Measurements from ENCODE around the gene PNKD. TPM values are rescaled to one million over a fixed set of nuclear protein-coding genes. Genes with fewer than 3 reads are reported as not detected.

PNKD gene
- total RNA-seq, 4 donors from 2014 or later: 40.3 to 74.1 (median 56.5) TPM

DNA sequence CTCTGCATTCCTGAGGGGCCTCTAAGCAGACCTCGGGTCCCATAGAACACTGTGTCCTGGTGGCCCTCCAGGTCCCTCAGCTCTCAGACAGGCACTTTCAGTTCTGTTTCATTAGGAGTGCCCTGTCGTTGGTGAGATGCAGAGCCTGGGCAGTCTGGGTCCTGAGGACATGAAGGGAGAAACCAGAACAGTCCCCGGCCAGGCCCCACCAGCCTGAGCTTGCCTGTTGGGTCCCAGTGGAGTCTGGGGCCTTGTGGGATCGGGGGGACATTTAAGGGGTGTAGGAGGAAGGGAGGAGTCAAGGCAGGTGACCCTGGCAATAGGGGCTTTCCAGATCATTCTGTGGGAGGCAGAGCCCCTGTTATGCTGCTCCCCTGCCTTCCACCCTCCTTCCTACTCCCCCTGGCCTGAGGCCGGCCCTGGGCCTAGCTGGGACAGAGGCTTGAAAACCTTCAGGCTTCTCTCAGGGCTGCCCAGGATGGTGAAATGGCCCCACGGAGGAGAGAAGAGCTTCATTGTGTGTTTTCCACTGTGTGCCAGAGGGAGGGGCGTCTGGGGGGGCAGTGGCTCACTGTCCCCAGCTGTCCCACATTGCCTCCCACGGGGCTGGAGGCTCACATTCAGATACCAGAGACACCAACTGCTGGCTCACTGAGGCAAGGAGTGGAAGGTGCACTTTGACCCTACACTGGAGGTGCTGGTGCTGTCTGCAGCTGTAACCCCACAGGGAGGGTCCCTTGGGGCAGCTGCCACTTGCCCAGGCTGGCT is 59.7 kb downstream of the PNKD start:
- Histone ChIP-seq H3K4me3 (no peak overlapping the region), H3K36me3 (no peaks in the 10 kb centered on the region), H3K27me3 (no peaks in the 10 kb centered on the region), H3K4me1 (peaks cover 0 to 8% (median 0%) of the 10 kb centered on the region in 4 donors), H3K27ac (replicated peaks in 1 of 4) (no peak overlapping the region), H3K9me3 (no peaks in the 10 kb centered on the region)
- WGBS: 77% methylated on average over 3 of the region's 8 CpGs
- intact Hi-C loops (cut with DNase I): no loop called here
- DNase-seq (ENCODE audit: extremely low spot score): peak; percentile 81
- TF ChIP-seq CTCF (IDR thresholded peaks at IDR 0.05) (no peak), EP300 (IDR thresholded peaks at IDR 0.05) (no peak), POLR2AphosphoS5 (IDR thresholded peaks at IDR 0.05) (no peak), POLR2A (IDR thresholded peaks at IDR 0.05; ENCODE audit: low read depth) (no peak)

DNA sequence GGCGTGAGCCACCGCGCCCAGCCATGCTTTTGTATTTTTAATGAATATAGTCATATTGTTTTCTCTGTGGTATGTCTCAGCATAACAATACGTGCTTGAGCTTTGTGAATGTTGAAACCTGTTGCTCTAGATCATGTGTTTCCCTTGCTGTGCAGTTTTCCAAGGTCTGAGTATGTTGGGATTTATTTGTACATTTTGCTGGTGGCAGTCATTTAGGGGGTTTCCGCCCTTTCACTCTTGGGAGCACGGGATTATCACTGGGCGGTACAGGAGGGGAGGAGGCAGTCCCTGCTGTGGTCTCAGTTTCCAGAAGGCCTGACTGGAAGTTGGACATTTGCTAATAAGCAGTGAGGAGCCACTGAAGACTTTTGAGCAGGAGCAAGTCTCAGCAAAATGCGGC is 61.4 kb downstream of the PNKD start:
- peak overlapping the region in 3 of 4 donors; percentile 27 to 32 (median 30) for H3K27ac ChIP-seq (replicated peaks in 1 of 4)

DNA sequence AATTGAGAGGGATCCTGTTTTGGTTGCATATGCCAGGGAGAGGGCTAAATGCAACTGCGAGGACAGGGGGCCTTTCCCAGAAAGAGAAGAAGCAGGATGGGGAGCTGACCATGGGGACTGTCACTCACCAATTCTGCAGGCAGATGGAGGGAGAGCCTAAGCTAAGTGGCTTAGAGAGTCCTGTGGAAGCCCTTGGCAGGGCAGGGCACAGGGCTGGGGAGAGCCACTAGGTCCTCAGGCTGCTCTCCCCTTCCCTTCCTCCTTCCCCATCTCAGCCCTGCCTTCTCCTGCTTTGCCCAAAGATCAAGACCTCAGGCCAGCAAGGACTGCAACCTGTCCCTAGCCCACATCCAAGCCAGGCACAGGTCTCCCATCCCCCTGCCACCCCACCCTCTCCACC is 62.0 kb downstream of the PNKD start:
- 94% methylated on average over 1 of the region's 1 CpG for WGBS
- no peaks in the 10 kb centered on the region for H3K4me1 ChIP-seq
- intact Hi-C loops (cut with DNase I): no loop called here
- no peak for TF ChIP-seq EP300 (IDR thresholded peaks at IDR 0.05)
- TF ChIP-seq CTCF (IDR thresholded peaks at IDR 0.05): no peak
- TF ChIP-seq POLR2AphosphoS5 (IDR thresholded peaks at IDR 0.05): no peak
- TF ChIP-seq POLR2A (IDR thresholded peaks at IDR 0.05; ENCODE audit: low read depth): no peak
- peak overlapping the region; percentile 27 to 54 (median 31) for H3K27ac ChIP-seq (replicated peaks in 1 of 4)
- DNase-seq (ENCODE audit: extremely low spot score): peak; percentile 80
- H3K27me3 ChIP-seq: no peaks in the 10 kb centered on the region
- no peaks in the 10 kb centered on the region for H3K9me3 ChIP-seq
- H3K36me3 ChIP-seq: no peaks in the 10 kb centered on the region
- no peak overlapping the region for H3K4me3 ChIP-seq

More for the DNA sequence above, 61.4 kb downstream of the PNKD start:
- intact Hi-C loops (cut with DNase I): no loop called here
- H3K27me3 ChIP-seq: no peaks in the 10 kb centered on the region
- no peaks in the 10 kb centered on the region for H3K4me1 ChIP-seq
- DNase-seq (ENCODE audit: extremely low spot score): peak; percentile 85
- H3K36me3 ChIP-seq: no peaks in the 10 kb centered on the region
- 74% methylated on average over 8 of the region's 8 CpGs for WGBS
- H3K9me3 ChIP-seq: no peaks in the 10 kb centered on the region
- H3K4me3 ChIP-seq: no peak overlapping the region
- no peak for TF ChIP-seq EP300 (IDR thresholded peaks at IDR 0.05)
- TF ChIP-seq POLR2A (IDR thresholded peaks at IDR 0.05; ENCODE audit: low read depth): no peak
- TF ChIP-seq CTCF (IDR thresholded peaks at IDR 0.05): no peak
- no peak for TF ChIP-seq POLR2AphosphoS5 (IDR thresholded peaks at IDR 0.05)

DNA sequence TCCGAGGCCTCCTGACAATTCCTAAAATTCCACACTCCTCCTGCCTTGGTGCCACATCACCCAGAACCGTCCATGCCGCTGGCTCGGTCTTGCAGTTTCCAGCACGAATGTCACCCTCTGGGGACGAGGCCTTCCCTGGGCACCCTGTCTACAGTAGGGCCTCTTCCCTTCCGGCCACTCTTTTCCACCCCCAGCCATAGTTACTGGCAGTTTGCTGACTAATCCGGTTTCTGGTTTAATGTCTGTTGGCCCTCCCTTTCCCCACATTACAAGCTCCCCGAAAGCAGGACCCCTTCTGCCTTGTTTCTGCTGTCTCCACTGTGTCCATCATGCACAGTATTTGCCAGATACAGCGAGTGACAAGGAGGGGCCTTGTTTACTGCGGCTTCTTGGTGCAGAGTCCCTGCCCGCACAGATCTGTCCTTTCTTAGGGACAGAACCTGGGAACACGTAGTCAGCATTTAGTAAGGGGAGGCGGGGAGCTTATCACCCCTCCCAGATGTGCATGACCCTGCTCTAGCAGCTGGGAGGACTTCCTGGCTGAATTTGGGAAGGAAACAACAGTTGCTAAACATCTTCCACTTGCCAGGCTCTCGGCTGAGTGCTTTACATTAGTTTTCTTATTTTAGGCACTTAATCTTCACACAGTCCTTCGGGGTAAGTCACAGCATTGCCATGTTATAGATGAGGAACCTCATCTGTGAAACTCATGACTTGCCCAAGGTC is 62.8 kb downstream of the PNKD start:
- H3K27me3 ChIP-seq: no peaks in the 10 kb centered on the region
- intact Hi-C loops (cut with DNase I): no loop called here
- H3K27ac ChIP-seq (replicated peaks in 1 of 4): peak overlapping the region in 3 of 4 donors; percentile 30 to 54 (median 32)
- H3K9me3 ChIP-seq: no peaks in the 10 kb centered on the region
- no peaks in the 10 kb centered on the region for H3K36me3 ChIP-seq
- TF ChIP-seq POLR2AphosphoS5 (IDR thresholded peaks at IDR 0.05) (peak in 1 of 2 donors; percentile 43), EP300 (IDR thresholded peaks at IDR 0.05) (no peak), POLR2A (IDR thresholded peaks at IDR 0.05; ENCODE audit: low read depth) (no peak), CTCF (IDR thresholded peaks at IDR 0.05) (no peak)
- no peak overlapping the region for H3K4me3 ChIP-seq
- WGBS: 73% methylated on average over 16 of the region's 16 CpGs
- DNase-seq (ENCODE audit: extremely low spot score): peak; percentile 91
- H3K4me1 ChIP-seq: no peaks in the 10 kb centered on the region

Data from esophagus muscularis mucosa (tissue), 4 donors.